Stimulated activated CD4-positive, alpha-beta T cell treated with anti-CD3 and anti-CD28 coated beads, Interleukin-4, amount 100 ng/mL, for 48 hours (primary cell): ENCODE measurements around the gene MEG3.

ENCODE experiments used
- DNase-seq, 2 donors: peaks; one replicate each; pipeline ENCODE4 v3.0.0-alpha.2; 2020; ENCODE audit warnings: low read depth in 2 of 2

MEG3 gene

DNA sequence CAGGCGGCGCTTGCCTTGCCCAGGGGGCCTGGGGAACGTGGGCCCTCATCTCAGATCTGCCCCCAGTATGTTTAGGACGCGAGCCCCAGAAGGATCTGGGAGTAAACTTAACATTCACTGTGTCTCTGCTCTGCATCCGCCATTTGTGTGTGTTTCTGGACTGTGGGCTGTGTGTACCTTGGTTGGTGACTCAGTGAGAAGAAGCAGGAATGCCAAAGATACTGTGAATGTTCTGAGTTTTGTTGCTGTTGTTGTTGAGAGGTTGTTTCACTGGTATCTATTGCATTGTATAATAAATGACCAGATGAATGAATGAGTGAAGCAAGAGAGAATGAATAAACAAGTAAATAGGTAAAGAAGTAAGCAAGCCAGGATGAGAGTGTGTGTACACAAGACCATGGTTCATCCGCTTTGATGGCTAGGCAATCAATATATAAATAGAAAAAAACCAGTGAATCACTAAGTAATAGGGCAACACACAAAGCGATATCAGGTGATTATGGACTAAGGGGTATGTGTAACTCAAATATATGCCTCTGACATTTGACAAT, 20.5 kb downstream of the MEG3 start:
- no peak for DNase-seq

- DNase-seq, result no peak
Observed at GRCh38 chr14:100849115-100849781, 23.3 kb downstream of the MEG3 start.

GRCh38 chr14:100850841-100851585, 25.1 kb downstream of the MEG3 start:
- peak; percentile 74 to 90 for DNase-seq

DNA sequence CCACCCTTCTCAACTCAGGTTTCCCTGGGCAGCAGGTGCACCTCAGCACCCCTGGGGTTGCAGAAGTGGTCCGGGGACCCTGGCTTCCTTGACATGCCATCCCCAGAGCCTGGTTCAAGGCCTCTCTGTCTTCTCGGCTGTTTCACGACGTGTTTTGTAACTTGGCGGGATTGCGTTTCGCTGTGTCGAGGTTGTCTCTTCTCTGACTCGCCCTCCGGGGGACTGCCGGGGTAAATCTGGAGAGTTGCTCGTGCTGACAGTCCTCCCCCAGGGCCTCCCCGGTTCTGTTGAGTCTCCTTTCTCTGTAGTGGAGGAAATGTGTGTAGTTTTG, 25.6 kb downstream of the MEG3 start:
- no peak for DNase-seq

DNA sequence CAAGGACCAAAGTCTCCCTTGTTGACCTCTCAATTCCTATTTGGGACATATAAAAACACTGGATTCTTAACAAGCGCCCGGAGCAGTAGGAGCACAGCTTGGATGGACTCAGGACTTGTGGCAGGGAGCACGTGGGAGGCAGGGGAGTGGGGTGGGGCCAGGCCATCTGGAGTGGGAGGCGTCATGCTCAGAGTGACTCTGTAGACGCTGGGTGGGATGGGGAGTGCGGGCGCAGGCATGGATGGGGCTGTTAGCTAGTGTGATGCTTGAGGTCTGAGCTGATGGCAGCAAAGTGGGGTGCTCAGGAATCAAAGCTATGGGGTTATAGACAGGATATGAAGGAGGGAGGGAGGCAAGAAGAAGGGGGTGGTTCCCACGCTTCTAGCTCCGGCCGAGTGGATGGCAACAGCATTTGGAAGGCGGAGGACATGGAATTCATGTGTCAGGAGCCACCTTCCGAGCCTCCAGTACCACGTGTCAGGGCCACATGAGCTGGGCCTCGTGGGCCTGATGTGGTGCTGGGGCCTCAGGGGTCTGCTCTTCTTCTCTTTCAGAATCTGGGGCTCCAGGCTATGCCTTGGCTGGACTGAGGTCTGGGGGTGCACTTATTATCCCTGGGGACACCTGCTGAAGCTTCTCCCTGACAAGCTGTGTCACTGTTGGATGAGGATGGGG, 26.2 kb downstream of the MEG3 start:
- no peak for DNase-seq

GRCh38 chr14:100854435-100854834, 28.5 kb downstream of the MEG3 start:
- DNase-seq, result no peak

GRCh38 chr14:100855256-100855930, 29.5 kb downstream of the MEG3 start:
- no peak for DNase-seq

DNA sequence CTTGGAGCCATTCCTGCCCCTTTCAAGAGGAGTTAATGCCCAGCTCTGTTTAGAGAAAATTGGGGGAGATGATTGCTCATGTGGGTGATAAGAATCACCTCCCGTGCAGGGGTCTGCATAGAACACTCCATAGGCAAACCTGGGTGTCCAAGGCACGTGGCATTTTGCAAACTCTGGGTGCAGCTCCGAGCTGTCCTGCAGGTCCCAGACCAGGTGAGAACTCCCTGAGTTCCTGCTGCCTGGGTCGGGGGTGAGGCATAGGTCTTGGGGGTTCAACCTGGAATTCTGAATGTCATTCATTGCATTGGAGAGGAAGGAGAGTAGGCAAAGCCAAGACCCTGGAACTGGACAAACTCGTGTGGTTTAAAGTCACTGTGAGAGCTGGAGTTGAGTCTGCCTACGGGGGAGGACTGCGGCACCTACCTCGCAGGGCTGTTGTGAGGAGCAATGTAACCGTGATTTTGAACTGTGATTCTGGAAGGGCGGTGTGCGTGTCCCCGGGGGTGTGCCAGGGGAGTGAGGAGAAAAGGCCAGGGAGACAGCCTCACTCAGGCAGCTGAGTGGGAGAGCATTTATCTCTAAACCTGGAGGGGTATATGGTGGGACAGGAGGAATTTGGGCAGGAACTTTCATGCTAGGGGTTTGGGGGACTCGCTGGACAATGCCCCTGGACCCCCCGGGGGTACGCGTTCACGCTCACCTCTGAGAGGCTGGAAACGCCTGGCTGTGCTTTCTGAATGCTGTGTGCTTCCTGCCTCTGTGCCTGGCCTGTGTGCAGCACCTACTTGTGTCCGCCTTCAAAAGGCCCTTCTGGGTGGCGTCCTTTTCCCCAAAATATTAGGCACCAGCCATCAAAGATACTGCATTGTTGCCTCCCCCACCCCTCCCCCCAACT, 30.4 kb downstream of the MEG3 start:
- no peak for DNase-seq

GRCh38 chr14:100857233-100857922, 31.5 kb downstream of the MEG3 start:
- no peak for DNase-seq

- no peak for DNase-seq
Observed at GRCh38 chr14:100857923-100858837, 32.3 kb downstream of the MEG3 start.

DNA sequence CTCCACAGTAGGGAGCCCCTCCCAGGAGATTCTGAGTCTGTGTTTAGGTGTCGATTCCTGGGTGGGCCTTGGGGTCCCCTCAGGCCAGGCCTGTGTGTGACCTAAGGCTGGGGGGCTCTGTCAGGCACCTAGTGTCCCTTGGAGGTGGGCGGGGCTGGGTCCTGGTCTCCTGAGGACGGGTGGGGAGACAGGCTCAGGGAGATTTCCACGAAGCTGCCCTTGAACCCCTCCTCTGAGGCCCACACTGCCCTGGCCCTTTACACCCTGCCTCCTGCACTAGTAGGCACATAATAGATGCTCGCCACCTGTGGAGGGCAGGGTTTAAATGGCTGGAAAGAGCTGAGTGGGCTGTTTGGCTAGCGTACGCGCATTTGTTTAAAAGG, 32.9 kb downstream of the MEG3 start:
- DNase-seq, result no peak

DNA sequence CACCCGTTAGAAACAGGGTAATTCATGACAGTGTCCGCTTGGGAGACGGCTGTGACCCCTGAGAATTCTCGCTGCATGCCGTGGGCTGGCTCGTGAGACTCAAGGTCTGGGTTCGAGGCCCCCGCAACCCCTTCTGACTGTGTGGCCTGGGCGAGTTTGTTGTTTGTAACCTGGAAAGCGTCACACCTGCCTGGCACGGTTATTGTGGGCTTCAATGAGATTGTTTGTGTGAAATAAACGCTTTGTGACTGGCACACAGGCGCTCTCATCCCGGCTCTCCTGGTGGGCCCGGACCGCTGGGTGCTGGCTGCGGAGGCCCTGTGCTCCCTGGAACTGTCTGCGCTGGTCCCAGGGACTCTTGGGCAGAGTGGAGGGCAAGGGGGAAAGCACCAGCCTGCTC, 33.9 kb downstream of the MEG3 start:
- DNase-seq, result no peak

DNA sequence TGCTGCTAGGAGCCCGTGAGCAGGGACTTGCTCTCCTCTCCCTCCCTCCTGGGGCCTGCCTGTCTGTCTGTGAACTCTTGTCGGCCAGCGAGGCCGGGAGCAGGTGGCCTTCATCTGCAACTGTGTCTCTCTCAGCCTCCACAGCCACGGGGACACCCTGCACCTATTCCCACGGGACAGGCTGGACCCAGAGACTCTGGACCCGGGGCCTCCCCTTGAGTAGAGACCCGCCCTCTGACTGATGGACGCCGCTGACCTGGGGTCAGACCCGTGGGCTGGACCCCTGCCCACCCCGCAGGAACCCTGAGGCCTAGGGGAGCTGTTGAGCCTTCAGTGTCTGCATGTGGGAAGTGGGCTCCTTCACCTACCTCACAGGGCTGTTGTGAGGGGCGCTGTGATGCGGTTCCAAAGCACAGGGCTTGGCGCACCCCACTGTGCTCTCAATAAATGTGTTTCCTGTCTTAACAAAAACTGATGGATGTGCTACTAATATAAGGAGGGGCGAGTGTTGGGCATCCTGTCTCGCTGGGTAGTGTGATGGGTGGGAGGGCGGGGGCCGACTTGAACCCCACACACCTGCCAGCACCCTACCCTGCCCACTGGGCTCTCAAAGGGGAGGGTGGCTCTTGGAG, 34.8 kb downstream of the MEG3 start:
- no peak for DNase-seq

DNA sequence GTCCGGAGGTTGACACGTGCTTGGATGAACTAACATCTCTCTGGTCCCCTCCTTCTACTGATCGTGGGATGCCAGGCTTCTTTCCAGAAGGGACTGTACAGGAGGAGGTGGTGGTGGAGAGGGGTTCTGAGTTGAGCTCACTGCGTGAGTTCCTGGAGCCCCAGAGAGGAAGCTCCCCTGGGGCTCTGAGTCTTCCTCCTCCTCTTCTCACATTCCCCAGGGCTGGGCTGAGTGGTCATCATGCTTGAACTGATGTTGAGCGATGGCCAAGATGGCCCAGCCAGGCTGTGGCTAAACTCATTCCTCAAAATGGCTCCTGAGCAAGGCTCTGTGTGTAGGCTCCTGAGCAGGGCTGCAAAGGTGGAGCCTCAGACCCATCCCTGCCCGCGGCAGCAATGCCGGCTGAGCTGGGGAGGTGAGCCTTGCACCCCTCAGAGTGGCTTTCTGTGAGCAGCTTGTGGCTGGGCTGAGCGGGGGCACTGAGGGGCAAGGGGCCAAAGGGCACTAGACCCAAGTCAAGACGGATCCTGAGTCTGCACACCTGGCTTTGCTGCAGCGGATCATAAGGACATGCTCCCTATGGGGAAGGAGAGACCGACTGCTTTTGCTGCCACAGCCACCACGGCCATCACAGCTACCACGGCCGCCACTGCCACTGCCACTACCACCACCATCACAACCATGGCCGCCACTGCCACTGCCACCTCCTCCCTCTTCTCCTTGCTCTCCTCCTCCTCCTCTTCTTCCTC, 35.4 kb downstream of the MEG3 start:
- no peak for DNase-seq

DNA sequence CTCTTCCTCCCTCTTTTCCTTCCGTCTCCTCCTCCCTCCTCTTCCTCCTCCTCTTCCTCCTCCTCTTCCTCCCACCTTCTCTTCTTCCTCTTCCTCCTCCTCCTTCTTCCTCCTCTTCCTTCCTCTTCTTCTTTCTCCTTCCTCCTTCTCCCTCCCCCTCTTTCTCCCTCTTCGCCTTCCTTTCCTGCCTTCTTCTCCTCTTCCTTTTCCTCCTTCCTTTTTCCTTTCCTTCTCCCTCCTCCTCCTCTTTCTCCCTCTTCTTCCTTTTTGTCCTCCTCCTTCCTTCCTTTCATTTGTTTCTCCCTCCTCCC, 36.0 kb downstream of the MEG3 start:
- DNase-seq, result no peak

DNA sequence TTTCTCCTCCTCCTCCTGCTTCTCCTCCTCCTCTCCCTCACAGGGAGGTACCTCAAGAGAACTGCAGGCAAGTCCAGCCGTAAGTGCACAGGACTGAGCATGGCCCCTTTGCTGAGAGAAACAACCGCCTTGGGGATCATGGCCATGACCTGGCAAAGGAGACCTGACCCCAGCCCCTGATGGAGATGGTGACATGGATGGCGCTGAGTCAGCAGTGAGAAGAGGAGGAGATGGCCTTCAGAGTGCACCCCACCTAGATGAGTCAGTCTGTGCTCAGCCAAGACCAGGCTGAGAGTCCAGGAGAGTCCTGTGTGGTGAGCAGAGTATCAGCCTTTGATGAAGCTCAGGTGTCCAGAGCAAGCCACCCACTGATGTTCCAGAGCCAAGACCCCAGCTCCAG, 36.4 kb downstream of the MEG3 start:
- DNase-seq, result no peak

- no peak for DNase-seq
Observed at GRCh38 chr14:100862793-100863192, 36.9 kb downstream of the MEG3 start.

DNA sequence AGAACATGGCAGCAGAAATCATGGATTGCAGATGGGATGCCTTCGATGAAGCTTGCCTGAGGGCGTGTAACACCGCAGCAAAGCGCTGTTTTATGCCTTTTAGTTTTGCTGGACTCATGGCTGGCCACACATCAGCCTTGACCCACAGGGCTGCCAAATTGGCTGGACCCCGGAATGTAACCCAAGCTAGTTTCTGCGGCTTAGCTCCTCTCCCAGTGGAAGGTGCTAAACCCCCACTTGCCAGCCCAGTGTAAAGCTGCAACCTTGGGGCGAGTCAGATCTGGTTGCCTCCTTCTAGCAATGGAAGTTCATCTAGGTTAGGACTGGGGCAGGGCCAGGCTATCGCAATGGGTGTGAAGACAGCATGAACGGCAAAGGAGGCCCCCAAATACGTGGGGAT, 38.3 kb downstream of the MEG3 start:
- no peak for DNase-seq
